GM19395 (cell line): ENCODE measurements around the gene AP5Z1.
"Not testable (repeated sequence)": the region's sequence is repeated elsewhere in the genome, so short reads cannot be mapped to it uniquely, and the experiment has no call there.

Experiments
- ATAC-seq: cut with Tn5 transposase; IDR thresholded peaks from one replicate; pipeline ENCODE4 v1.9.1; 2021; ENCODE audit warnings: mild to moderate bottlenecking, moderate library complexity; ENCODE audit not compliant: unreplicated experiment

Gene AP5Z1

GRCh38 chr7:4787541-4787940 lies 12.1 kb downstream of the AP5Z1 start:
- no peak for ATAC-seq

GRCh38 chr7:4787947-4788626 lies 12.7 kb downstream of the AP5Z1 start:
- ATAC-seq = no peak

- no peak for ATAC-seq
These were observed 13.3 kb downstream of the AP5Z1 start for GRCh38 chr7:4788627-4789189.

- ATAC-seq = no peak
These were observed 14.0 kb downstream of the AP5Z1 start for GRCh38 chr7:4789194-4790077.

DNA sequence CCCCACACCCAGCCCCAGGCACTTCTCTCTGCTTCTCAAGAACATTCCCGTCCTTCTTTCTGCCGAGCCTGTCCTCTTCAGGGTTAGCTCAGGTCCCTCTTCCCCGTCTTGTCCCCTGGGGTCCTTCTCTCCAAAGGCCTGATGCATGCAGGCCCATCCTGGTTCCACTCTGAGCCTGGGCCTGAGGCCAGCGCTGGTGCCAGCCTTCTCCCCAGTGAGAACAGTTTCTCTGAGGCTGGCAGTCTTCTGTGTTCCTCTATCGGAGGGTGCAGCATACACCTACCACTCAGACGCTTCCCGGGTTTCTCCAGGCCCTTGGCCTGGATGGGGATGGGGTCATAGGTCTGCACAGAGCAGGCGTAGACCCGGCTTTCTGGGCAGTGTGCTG lies 14.6 kb downstream of the AP5Z1 start:
- ATAC-seq = no peak

- ATAC-seq = no peak
These were observed 15.1 kb downstream of the AP5Z1 start for GRCh38 chr7:4790516-4790991.

DNA sequence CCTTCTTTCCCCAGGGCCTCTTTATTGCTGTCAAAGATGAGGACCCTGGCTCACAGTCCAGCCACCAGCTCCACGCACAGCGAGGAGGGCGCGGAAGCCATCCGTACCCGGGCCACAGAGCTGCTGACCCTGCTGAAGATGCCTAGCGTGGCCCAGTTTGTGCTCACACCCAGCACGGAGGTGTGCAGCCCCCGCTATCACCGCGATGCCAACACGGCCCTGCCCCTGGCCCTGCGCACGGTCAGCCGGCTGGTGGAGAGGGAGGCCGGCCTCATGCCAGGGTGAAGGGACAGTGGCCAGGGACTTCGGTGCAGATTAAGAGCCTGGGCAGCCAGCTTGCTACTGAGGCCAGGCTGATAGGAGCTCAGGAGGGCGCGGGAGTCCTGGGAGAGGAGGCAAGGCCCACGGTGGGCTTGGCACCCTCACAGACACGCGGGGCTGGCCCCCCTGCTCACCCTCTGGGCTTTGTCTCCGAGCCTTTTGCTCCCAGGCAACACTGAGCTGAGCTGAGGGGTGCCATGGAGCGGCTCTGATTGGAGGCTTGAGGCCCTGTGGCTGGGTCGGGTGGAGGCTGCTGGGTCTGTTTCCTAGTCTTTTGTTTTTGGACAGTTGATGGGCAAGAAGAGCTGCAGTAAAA lies 15.8 kb downstream of the AP5Z1 start:
- ATAC-seq = no peak

GRCh38 chr7:4791738-4792536 lies 16.5 kb downstream of the AP5Z1 start:
- ATAC-seq = peak; percentile 50

GRCh38 chr7:4792537-4793126 lies 17.2 kb downstream of the AP5Z1 start:
- ATAC-seq = peak; percentile 31

DNA sequence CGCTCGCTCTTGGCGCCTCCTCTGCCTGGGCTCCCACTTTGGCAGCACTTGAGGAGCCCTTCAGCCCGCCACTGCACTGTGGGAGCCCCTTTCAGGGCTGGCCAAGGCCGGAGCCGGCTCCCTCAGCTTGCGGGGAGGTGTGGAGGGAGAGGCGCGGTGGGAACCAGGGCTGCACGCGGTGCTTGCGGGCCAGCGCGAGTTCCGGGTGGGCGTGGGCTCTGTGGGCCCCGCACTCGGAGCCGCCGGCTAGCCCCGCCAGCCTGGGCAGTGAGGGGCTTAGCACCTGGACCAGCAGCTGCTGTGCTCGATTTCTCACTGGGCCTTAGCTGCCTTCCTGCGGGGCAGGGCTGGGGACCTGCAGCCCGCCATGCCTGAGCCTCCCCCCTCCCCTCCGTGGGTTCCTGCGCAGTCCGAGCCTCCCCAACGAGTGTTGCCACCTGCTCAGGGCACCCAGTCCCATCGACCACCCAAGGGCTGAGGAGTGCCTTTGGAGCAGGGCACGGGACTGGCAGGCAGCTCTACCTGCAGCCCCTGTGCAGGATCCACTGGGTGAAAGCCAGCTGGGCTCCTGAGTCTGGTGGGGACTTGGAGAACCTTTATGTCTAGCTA lies 18.1 kb downstream of the AP5Z1 start:
- not testable (repeated sequence) for ATAC-seq

DNA sequence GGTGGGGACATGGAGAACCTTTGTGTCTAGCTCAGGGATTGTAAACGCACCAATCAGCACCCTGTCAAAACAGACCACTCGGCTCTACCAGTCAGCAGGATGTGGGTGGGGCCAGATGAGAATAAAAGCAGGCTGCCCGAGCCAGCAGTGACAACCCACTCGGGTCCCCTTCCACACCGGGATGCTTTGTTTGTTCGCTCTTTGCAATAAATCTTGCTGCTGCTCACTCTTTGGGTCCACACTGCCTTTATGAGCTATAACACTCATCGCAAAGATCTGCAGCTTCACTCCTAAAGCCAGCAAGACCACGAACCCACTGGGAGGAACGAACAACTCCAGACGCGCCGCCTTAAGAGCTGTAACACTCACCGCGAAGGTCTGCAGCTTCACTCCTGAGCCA lies 18.7 kb downstream of the AP5Z1 start:
- ATAC-seq = not testable (repeated sequence)

- no peak for ATAC-seq
These were observed 19.3 kb downstream of the AP5Z1 start for GRCh38 chr7:4794591-4795350.

DNA sequence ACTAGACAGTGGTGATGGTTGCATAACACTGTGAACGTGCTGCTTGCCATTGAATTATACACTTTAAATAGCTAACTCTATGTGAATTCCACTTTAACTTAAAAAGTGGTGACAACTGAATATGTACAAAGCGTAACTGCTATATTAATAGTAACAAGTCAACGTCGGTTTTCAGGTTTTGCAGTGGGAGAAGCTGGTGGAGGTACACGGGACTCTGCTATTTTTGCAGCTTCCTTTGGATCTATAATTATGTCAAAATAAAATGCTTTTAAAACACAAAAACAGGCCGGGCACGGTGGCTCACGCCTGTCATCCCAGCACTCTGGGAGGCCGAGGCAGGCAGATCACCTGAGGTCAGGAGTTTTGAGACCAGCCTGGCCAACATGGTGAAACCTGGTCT lies 21.0 kb downstream of the AP5Z1 start:
- no peak for ATAC-seq

DNA sequence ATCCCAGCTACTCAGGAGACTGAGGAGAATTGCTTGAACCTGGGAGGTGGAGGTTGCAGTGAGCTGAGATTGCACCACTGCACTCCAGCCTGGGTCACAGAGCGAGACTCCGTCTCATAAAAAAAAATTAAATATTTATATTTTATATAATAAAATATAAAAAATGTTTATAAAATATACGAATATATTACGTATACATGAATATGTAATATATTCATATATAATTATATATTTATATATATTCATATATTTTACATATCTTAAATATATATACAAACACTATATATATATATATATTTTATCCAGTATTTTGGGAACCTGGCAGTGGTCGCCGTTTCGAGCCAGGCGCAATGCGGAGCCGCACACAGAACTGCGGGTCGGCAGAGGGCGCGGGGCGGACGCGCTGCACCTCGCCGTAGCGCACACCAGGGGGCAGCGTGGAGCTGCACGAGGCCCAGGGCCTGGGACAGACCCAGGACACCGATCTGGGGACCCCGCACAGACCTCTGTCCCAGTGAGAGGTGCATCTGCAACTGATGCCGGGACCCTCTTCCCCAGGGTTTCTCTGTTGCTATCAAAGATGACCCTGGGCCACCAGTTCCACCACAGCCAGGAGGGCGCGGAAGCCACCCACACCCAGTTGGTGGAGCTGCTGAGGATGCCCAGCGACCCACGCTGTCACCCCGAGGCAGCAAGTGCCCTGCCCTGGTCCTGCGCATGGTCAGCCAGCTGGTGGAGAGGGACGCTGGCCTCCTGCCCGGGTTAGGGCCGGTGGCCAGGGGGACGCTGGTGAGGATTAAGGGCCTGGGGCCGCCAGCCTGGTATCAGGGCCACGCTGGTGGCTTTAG lies 22.7 kb downstream of the AP5Z1 start:
- ATAC-seq = no peak

- no peak for ATAC-seq
These were observed 23.3 kb downstream of the AP5Z1 start for GRCh38 chr7:4798706-4799235.

DNA sequence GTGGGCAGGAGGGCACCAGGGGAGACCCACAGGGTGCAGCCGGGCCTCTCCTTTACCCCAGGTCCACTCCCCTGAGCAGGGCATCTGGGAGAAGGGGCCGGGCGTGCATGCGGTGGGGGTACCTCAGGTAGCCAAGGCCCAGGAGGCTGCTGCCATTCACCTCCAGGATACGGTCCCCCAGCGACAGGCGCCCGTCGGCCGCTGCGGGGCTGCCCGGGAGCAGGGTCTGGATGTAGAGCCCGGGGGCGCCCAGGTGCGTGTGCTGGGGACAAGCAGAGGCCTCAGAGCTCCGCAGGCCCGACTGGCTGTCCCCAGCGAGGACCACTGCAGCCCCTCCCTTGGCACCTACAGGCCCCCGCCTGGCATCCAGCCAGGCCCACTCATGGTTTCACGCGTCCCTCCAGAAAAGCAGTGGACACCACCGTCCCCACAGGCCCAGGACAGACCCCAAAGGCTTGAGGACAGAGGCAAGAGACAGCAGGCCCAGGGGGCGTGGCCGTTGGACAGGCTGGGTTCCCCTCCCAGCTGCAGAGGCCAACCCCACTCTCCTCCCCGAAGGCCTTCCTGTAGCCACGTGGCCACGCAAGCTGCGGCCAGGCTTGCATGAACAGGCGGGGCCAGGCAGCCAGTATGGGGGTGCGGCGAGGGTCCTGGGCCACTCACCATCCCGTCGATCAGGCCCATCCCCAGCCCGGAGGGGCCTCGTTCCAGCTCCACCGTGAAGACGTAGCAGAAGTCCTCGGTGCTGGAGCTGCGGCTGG lies 24.3 kb downstream of the AP5Z1 start:
- ATAC-seq = no peak

DNA sequence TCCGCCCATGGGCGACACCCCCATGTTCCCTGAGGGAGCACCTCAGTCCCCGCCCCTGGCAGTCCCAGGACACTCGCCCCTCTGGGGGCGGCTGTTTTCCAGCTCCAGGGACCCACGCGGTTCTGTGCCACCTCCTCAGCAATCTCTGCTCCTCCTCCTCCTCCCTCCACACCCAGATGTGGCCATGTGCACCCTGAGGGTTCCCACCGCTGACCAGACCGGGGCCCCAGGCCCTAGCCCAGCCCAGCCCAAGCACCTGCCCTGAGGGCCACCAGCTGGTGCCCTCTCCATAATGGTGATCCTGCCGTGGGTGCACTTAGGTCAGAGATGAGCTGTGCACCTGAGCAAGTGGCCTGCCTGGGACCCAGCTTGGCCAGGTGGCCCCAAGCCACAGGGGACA lies 25.1 kb downstream of the AP5Z1 start:
- ATAC-seq = no peak
